ENCODE data around the gene CYP51A1. TPM values are rescaled to one million over a fixed set of nuclear protein-coding genes. Genes with fewer than 3 reads are reported as not detected.

The CYP51A1 gene
- total and polyA plus RNA-seq, 12 donors = 10.0 to 1,068 (median 110) TPM

- no peaks in the 10 kb centered on the region for H3K27me3 ChIP-seq
- peaks cover 0 to 16% of the 10 kb centered on the region in 2 donors for H3K4me1 ChIP-seq (replicated peaks in 1 of 2)
- H3K4me3 ChIP-seq = no peak overlapping the region
- no peak overlapping the region for H3K27ac ChIP-seq
- intact Hi-C loops (cut with DNase I) = no loop called here
- peaks cover 0 to 5% of the 10 kb centered on the region in 2 donors for H3K36me3 ChIP-seq (replicated peaks in 1 of 2)
- WGBS, 4 donors = 33 to 54% (median 37%) methylated on average over 1 of the region's 1 CpG
- no peaks in the 10 kb centered on the region for H3K9me3 ChIP-seq (replicated peaks in 1 of 3)
- TF ChIP-seq, protein P1, sequence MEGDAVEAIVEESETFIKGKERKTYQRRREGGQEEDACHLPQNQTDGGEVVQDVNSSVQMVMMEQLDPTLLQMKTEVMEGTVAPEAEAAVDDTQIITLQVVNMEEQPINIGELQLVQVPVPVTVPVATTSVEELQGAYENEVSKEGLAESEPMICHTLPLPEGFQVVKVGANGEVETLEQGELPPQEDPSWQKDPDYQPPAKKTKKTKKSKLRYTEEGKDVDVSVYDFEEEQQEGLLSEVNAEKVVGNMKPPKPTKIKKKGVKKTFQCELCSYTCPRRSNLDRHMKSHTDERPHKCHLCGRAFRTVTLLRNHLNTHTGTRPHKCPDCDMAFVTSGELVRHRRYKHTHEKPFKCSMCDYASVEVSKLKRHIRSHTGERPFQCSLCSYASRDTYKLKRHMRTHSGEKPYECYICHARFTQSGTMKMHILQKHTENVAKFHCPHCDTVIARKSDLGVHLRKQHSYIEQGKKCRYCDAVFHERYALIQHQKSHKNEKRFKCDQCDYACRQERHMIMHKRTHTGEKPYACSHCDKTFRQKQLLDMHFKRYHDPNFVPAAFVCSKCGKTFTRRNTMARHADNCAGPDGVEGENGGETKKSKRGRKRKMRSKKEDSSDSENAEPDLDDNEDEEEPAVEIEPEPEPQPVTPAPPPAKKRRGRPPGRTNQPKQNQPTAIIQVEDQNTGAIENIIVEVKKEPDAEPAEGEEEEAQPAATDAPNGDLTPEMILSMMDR (IDR thresholded peaks at IDR 0.05) = no peak
- no peak for TF ChIP-seq POLR2A (IDR thresholded peaks at IDR 0.05)
- no peak for DNase-seq
These were observed 62.2 kb downstream of the CYP51A1 start for GRCh38 chr7:92072121-92072520.

GRCh38 chr7:92071032-92071431 is 63.2 kb downstream of the CYP51A1 start:
- Histone ChIP-seq H3K27ac (peak overlapping the region in 3 of 5 donors; percentile 27 to 63 (median 56)), H3K36me3 (replicated peaks in 1 of 2) (peaks cover 0 to 4% of the 10 kb centered on the region in 2 donors), H3K4me3 (no peak overlapping the region), H3K4me1 (replicated peaks in 1 of 2) (peaks cover 0 to 13% of the 10 kb centered on the region in 2 donors), H3K9me3 (replicated peaks in 1 of 3) (no peaks in the 10 kb centered on the region), H3K27me3 (no peaks in the 10 kb centered on the region)
- TF ChIP-seq, protein P1 (IDR thresholded peaks at IDR 0.05) = no peak
- TF ChIP-seq POLR2A (IDR thresholded peaks at IDR 0.05) = no peak
- 41 to 55% (median 51%) methylated on average over 5 of the region's 5 CpGs for WGBS, 4 donors
- DNase-seq = peak; percentile 30 to 67 (median 61)
- intact Hi-C loops (cut with DNase I) = no loop called here

DNA sequence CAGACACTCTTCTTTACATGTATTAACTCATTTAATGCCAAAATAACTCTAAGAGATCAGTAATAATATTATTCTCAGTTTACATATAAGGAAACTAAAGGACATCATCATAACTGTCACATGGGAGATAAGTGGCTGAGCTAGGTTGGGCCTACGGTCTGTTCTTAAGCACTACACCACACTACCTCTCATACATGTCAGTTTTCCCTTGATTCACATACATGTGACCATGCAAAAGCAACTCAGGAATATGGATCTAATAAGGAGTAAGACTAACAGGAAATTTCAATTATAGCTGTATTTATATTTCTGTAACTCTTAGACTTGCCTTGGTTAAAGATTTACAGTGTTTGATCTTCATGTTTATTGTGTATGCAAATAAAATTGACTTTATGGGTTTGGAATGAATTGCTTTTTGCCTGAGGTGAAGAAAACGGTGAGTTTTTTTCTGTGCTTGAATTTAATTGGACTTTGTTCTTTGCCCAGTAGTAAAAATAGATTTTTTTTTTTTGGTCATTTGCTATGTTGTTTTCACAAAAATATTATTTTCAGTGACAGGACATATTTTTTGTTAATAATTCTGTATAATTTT is 69.7 kb downstream of the CYP51A1 start:
- H3K27ac ChIP-seq = no peak overlapping the region
- H3K36me3 ChIP-seq (replicated peaks in 1 of 2) = peaks cover 0 to 4% of the 10 kb centered on the region in 2 donors
- intact Hi-C loops (cut with DNase I) = no loop called here
- H3K27me3 ChIP-seq = no peaks in the 10 kb centered on the region
- WGBS, 4 donors = 87 to 97% (median 91%) methylated on average over 2 of the region's 2 CpGs
- no peak for TF ChIP-seq POLR2A (IDR thresholded peaks at IDR 0.05)
- TF ChIP-seq, protein P1 (IDR thresholded peaks at IDR 0.05) = no peak
- H3K9me3 ChIP-seq (replicated peaks in 1 of 3) = no peaks in the 10 kb centered on the region
- DNase-seq = no peak
- no peak overlapping the region for H3K4me3 ChIP-seq
- H3K4me1 ChIP-seq (replicated peaks in 1 of 2) = no peaks in the 10 kb centered on the region

Other genes with a start within 250 kb of the CYP51A1 start
- 100 to 1,000 TPM in 1 of 9 donors, 10 to 100 TPM in 8; 37.7 to 122 (median 69.5) TPM for gene AKAP9, start 193.6 kb downstream of the CYP51A1 start, total RNA-seq
- 10 to 100 TPM; 22.7 to 46.0 (median 35.0) TPM for gene AKAP9, start 193.6 kb downstream of the CYP51A1 start, polyA plus RNA-seq
- under 1 TPM in 5 of 9 donors, not detected in 4; 0.16 to 0.50 (median 0.18) TPM for gene LRRD1, start 44.7 kb upstream of the CYP51A1 start, total RNA-seq
- gene LRRD1, start 44.7 kb upstream of the CYP51A1 start, polyA plus RNA-seq = under 1 TPM; 0.07 to 0.22 (median 0.08) TPM
- gene KRIT1, start 111.4 kb upstream of the CYP51A1 start, total RNA-seq = 100 to 1,000 TPM in 1 of 9 donors, 10 to 100 TPM in 8; 25.5 to 119 (median 45.1) TPM
- 10 to 100 TPM; 25.2 to 37.5 (median 37.4) TPM for gene KRIT1, start 111.4 kb upstream of the CYP51A1 start, polyA plus RNA-seq
- gene ANKIB1, start 111.5 kb upstream of the CYP51A1 start, total RNA-seq = 10 to 100 TPM; 27.7 to 57.0 (median 43.2) TPM
- 10 to 100 TPM; 10.3 to 45.7 (median 15.6) TPM for gene ANKIB1, start 111.5 kb upstream of the CYP51A1 start, polyA plus RNA-seq

All from adrenal gland (tissue), 12 donors.